Erythroblast (primary cell): ENCODE measurements around the gene ESYT3.

Experiments used
- GATA1 ChIP-seq: IDR thresholded peaks from 2 replicates; pipeline ENCODE4 v1.6.1; 2011; ENCODE audit warnings: low read depth, mild to moderate bottlenecking, control low read depth, low read length, moderate library complexity
- POLR2A ChIP-seq: IDR thresholded peaks from 2 replicates; pipeline ENCODE4 v1.6.1; 2011; ENCODE audit warnings: mild to moderate bottlenecking, low read length

DNA sequence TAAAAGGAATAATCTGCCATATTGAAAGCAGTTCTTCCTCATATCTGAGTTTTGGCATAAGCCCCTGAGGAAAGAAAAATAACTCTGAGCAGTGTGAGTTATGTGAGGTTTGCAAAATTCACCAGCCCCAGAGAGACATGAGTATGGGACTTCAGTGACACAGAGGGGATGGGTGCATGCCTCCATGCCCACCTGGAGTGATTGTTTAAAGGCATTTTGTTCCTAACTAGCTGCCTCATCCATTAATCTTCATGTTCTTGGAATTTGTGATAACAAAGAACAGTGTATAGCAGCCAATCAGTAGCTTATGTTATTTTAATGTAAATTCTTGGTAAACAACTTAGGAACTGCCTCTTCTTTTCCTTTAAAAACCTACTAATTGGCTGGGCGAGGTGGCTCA lies 11.1 kb upstream of the ESYT3 start:
- TF ChIP-seq POLR2A (no peak), GATA1 (no peak)
